HG02759 (cell line): ENCODE data around the gene ABLIM1.

Experiments
- ATAC-seq: cut with Tn5 transposase; IDR thresholded peaks from one replicate; pipeline ENCODE4 v1.9.1; 2021; ENCODE audit warnings: mild to moderate bottlenecking, moderate library complexity; ENCODE audit not compliant: unreplicated experiment

Gene ABLIM1

DNA sequence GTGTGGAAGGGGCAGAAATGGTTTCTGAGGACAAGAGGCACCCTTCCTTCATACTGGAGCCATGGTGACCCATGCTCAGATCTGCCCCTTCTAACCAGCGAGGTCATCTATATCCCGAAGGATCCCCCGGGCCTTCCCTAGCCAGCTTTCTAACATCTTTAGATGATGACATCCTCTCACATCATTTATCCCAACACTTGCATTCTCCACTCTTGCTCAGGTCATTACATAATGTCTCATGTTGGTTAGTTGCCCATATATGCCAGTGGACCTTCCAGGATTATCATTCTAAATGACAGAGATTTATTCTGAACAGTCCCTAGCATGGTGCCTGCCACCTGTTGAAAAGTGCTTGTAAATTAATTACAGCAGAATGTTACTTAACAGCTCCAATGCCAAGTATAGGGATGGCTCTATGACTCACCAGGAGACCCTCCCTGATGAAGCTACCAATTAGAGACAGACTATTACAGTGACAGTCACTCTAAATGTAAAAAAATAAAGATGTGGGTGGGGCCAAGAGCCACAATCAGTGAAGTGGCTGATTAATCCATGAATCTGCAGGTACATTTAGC lies 22.6 kb upstream of the ABLIM1 start:
- no peak for ATAC-seq

GRCh38 chr10:114679552-114679951 lies 21.5 kb upstream of the ABLIM1 start:
- no peak for ATAC-seq

DNA sequence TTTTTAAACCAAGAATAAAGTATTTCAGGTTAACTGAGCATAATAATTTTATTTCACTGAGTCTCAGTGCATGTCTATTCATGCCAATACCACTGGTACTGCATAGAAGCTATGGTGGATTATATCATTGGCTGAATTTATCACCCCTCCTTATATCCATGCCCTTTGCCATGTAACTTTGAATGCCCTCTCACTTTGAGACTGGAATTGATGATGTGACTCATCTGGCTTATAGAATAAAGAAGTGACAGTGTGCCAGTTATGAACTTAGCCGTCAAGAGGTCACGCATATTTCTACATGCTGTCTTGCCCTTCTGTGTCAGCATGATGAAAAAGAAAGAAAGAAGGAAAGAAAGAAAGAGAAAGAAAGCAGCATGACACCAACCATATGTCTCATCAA lies 20.7 kb upstream of the ABLIM1 start:
- no peak for ATAC-seq

DNA sequence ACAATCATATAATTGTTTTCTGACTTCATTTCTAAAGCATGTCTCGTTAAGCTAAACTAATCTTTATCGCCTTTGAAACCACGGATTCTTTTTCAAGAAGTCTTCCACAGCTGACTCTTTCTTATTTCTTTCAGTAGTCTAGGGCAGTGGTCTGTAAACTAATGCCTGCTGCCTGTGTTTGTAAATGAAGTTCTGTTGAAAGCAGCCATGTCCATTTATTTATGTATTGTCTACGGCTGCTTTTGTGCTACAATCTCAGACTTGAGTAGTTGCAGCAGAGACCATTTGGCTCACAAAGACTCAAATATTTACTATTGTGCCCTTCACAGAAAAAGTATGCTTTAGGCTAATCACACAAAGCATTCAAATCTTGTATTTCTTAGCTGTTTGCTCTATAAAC lies 20.3 kb upstream of the ABLIM1 start:
- no peak for ATAC-seq

- ATAC-seq: no peak
Observed at GRCh38 chr10:114674346-114674745, 16.3 kb upstream of the ABLIM1 start.

GRCh38 chr10:114669648-114670047 lies 11.6 kb upstream of the ABLIM1 start:
- no peak for ATAC-seq

DNA sequence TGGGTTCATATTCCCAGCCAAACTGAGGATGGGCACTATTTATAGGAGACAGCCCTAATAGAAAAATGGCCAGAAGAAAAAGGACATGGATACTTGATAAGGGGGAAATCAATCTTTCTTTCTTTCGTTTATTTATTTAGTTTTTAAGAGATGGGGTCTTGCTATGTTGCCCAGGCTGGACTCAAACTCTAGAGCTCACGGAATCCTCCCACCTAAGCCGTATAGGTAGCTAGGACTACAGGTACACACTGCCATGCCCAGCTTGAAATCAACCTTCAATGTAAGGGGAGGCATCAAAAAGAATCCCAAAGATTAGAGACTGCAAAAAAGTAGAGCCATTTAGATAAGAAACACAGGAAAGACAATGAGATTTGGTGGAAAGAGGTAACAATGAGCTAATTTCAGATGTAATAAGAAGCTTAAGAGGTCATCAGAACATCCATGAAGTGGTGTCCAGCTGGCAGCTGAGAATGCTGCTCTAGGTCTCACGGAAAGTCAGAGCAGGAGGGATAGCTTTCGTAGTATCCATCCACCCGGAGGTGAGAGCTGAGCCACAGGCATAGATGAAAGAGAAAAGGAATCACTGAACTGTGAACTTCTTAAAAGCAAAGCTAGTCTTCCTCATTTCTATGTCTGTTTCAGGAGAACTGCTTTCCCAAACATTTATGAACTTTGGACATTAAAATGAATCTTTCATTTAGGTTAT lies 10.5 kb upstream of the ABLIM1 start:
- ATAC-seq: no peak

DNA sequence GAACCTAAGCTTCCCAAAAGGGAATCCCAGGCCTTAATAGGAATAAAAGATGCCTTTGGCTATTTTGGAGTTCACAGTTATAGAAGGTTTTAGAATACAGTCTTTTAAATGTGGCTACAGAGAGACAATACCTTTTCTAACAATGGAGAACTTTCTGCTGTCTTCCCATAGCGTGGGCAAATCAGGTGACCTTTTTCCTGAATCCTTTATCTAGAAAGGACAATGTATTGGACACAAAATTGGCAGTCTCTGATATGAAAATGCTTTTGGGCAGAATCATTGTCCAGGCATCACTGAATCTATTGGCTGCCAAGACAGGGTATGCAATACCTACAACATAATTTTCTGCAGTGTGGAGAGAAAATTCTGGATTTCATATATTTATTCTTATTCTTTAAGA lies 7.8 kb upstream of the ABLIM1 start:
- ATAC-seq: no peak

- ATAC-seq: no peak
Observed at GRCh38 chr10:114665406-114665805, 7.3 kb upstream of the ABLIM1 start.

DNA sequence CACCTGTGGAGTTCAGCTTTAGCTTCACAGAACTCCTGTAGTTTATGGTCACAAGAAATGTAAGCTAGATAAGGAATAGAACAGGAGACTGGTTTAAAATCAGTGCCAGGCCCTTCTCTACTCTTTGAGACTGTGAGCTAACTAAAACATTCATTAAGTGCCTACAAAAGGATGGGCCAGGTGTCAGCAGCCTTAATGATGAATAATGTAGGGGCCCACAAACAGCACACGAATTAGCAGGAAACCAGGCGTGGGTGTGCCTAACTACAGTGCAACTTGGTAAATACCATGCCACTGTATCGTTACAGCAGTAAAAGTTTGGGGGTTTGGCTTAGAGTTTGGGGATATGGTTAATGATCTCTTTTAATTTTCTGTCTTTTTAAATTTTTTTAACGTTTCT lies 6.1 kb upstream of the ABLIM1 start:
- no peak for ATAC-seq

GRCh38 chr10:114663626-114664025 lies 5.6 kb upstream of the ABLIM1 start:
- ATAC-seq: no peak

GRCh38 chr10:114662646-114663217 lies 4.7 kb upstream of the ABLIM1 start:
- no peak for ATAC-seq

DNA sequence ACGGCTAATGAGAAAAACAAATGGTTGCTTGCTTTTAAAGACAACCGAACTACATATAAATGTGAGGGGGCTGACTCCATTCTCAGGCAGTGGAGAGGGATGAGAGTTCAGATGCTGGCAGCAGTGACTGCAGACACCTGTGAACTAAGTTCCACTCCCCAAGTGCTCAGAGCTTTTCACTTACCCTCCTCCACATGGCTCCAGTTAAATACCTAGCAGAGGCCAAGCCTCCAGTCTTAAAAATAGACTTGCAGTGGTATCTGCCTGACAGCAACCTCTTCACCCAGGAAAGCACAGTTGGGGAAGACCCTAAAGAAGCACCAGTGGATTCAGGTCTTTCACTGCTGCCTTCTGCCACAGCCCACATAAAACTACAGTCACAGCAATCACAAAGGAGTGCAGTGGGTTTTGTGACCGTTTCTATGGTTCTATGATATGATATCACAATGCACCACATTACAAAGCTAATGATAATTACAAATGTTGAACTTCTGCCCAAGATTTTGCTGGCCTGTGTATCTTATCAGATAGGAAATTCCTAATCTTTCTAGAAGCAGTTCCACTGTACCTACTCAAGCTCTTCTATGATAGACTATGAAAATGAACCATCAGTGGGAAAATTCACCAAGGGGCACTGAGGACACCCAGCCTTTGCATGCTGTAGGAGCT lies 3.3 kb upstream of the ABLIM1 start:
- no peak for ATAC-seq

DNA sequence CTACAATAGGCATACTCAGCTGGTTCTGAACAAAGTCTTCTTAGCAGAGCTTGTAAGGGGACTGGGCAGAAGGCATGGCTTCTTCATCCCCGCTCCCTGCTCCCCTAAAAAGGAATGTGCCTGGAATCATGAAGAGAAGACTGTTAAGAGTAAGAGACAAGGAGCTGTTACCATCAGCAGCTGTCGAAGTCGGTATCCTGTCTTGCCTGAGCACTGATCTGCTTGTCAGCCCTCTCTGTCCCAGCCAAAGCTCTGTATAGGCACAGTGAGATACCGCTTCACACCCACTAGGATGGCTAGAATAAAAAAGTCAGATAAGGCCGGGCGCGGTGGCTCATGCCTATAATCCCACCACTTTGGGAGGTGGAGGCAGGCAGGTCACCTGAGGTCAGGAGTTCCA lies 2.4 kb downstream of the ABLIM1 start:
- no peak for ATAC-seq

GRCh38 chr10:114654822-114655575 lies 3.1 kb downstream of the ABLIM1 start:
- no peak for ATAC-seq

DNA sequence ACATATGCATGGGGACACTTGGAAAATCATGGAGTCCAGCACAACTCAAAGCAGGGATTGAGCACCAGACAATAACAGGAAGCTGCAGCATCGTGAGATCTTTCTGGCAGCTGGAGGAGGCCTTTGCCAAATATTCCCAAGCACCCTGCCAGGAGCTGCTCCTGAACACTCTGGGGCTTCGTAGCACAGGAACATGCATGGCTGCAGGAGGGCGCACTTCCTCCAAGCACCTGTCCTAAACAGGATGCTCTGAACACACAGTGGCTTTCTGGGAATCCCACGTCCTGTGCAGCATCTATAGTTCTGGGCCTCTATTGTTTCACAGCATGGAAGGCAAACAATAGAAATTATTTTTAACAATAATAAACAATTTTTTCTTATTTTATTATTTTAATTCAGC lies 4.1 kb downstream of the ABLIM1 start:
- ATAC-seq: no peak

DNA sequence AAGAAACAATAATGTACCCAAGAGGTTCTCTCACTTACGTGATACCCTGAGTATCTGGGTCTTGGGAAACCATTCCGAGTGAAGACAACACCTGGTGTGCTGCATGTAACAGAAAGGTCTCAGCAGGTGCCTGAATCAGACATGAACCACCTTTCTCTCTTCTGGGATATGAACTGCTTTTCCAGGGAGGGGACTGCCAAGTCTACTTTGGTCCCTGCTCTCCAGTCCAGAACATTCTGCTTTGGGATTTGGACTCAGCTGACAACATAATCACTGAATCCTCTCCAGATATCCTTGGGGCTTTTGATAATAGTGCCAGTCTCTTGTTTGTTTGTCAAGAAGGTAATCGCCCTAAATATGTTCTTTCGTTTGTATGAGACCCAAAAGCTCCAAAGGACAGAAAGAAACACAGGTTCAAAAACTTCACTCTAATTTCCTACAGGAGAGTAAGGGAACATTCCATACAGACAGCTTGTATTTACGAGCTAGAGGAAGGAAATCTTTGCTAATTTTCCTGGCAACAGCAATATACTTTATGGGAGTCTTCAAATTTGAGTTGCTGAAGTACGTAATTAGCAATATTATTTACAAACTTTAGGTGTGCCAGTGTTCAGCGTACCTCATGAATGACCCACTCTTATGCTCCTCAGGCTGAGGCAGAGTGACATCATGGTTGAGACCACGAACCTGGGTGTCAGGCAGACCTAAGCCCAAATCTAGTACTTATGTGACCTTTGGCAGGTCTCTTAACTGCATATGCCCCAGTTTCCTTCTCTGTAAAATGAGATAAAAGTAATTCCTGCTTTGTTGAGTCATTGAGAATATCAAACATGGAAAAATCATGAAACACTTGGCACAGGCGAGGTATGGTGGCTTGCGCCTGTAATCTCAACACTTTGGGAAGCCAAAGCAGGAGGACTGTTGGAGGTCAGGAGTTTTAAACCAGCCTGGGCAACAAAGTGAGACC lies 5.4 kb downstream of the ABLIM1 start:
- no peak for ATAC-seq

- no peak for ATAC-seq
Observed at GRCh38 chr10:114650831-114651230, 7.2 kb downstream of the ABLIM1 start.

DNA sequence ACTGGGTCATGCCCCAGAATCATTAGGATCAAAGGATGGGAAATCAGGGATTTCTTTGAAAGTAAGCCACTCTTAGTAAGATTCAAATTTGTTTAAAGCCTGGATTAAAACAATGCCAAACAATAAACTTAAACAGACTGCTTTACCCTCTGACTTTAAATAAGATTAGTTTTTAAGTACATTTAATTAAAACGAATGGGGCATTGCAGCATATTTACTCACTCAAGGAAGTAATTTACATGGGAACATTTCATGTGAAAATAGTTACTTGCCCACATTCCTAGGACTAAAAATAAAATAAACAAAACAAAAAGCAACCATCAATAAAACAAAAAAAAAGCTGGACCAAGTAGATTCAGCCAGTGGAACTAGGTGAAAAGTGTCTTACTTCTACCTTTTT lies 7.8 kb downstream of the ABLIM1 start:
- no peak for ATAC-seq

DNA sequence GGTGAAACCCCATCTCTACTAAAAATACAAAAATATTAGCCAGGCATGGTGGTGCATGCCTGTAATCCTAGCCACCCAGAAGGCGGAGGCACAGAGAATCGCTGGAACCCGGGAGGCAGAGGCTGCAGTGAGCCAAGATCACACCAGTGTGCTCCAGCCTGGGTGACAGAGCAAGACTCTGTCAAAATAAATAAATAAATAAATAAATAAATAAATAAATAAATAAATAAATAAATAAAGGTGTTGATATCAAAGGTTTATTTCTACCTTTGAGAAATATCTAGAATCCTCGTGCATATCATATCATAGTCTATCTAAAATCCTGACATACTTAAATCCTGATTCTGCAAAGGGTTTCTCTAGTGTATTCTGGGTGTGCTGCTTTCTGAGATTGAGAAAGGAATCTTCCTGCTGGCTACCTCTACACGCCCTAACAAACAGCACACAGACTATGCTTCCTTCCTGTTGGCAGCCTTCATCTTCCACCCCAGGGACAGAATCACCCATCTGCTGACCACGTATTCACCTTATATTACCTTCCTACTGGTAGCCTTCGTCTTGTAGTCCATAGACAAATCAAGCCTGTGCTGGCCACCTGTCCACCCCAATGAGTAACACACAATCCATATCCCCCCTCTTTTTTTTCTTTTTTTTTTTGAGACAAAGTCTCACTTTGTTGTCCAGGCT lies 8.7 kb downstream of the ABLIM1 start:
- no peak for ATAC-seq
